Uterus (tissue), 2 donors: ENCODE results near the gene TTC39C.

Experiments used
- POLR2A ChIP-seq, 2 donors: fragments of 450-650 bp; IDR thresholded peaks; one replicate each; pipeline ENCODE4 v1.6.1; 2016; ENCODE audit warnings: antibody characterized with exemption in 2 of 2, mild to moderate bottlenecking in 1 of 2, moderate library complexity in 1 of 2
- TF ChIP-seq, protein P1 (sequence below), 4 experiments: fragments of 200-600 bp in 2 of 4; fragments of 450-650 bp in 2 of 4; sonication (generic) in 2 of 4; IDR thresholded peaks; one replicate each; pipeline ENCODE4 v1.5.1; 2016 to 2019; ENCODE audit warnings: antibody characterized with exemption in 4 of 4, mild to moderate bottlenecking in 2 of 4, moderate library complexity in 1 of 4

DNA sequence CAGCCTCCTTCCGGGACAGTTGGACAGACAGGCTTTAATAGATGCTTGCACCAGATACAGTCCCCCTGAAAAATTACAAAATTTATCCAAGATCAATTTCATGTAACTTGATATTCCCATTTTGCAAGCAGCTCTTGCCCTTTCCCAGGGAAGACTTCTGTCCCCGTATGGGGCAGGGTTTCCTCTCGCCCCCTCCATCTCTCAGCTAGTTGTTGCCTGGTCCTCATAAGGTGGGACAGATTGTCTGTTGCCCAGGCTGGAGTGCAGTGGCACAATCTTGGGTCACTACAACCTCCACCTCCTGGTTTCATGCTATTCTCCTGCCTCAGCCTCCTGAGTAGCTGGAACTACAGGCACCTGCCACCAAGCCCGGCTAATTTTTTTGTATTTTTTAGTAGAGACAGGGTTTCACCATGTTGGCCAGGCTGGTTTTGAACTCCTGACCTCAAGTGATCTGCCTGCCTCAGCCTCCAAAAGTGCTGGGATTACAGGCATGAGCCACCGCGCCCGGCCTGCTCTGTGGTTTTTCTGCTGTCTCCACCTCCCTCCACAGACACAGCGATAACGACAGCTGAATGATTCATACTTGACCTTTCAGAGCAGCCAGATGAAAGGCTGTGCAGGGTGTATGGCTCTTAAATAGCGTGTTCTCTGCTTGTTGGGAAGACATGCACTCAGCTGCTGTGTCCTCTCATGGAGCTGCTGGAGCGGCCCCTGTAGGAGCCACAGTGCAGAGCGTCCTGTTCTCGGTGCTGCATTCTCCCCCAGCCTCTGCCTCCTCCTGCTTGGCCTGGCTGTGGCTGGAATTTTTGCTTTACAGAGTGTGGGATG is 61.4 kb downstream of the TTC39C start:
- TF ChIP-seq, protein P1, sequence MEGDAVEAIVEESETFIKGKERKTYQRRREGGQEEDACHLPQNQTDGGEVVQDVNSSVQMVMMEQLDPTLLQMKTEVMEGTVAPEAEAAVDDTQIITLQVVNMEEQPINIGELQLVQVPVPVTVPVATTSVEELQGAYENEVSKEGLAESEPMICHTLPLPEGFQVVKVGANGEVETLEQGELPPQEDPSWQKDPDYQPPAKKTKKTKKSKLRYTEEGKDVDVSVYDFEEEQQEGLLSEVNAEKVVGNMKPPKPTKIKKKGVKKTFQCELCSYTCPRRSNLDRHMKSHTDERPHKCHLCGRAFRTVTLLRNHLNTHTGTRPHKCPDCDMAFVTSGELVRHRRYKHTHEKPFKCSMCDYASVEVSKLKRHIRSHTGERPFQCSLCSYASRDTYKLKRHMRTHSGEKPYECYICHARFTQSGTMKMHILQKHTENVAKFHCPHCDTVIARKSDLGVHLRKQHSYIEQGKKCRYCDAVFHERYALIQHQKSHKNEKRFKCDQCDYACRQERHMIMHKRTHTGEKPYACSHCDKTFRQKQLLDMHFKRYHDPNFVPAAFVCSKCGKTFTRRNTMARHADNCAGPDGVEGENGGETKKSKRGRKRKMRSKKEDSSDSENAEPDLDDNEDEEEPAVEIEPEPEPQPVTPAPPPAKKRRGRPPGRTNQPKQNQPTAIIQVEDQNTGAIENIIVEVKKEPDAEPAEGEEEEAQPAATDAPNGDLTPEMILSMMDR (IDR thresholded peaks at IDR 0.05), result peak; percentile 46 to 66 (median 58)
- no peak for TF ChIP-seq POLR2A (IDR thresholded peaks at IDR 0.05)
